Memory B cell (primary cell): Measurements from ENCODE around the gene ART3.
A peak's percentile ranks its signal among the peaks of the same experiment; 100 is the strongest.

Experiments
- ATAC-seq: fragments of 150-1000 bp; cut with Tn5 transposase; 2 replicates; pipeline ENCODE4 v1.10.0; 2021; ENCODE audit warnings: low read depth, mild to moderate bottlenecking, moderate library complexity
- DNase-seq, 2 donors: peaks; one replicate each; pipeline ENCODE4 v3.0.0; 2022; ENCODE audit warnings: low spot score in 2 of 2
- H3K27ac Mint-ChIP-seq: one replicate; pipeline ENCODE4 v1.8.0; 2022; ENCODE audit warnings: mild to moderate bottlenecking, moderate library complexity, mixed read lengths
- H3K27me3 Mint-ChIP-seq: one replicate; pipeline ENCODE4 v1.8.0; 2022; ENCODE audit warnings: mixed read lengths
- H3K36me3 Mint-ChIP-seq: one replicate; pipeline ENCODE4 v1.8.0; 2022; ENCODE audit warnings: mild to moderate bottlenecking, mixed read lengths
- H3K4me1 Mint-ChIP-seq: one replicate; pipeline ENCODE4 v1.8.0; 2022; ENCODE audit warnings: mixed read lengths
- H3K4me3 Mint-ChIP-seq: one replicate; pipeline ENCODE4 v1.8.0; 2022; ENCODE audit warnings: mild to moderate bottlenecking, moderate library complexity, mixed read lengths
- H3K9me3 Mint-ChIP-seq: one replicate; pipeline ENCODE4 v1.8.0; 2022; ENCODE audit warnings: mixed read lengths

Gene ART3

GRCh38 chr4:76147454-76148141, 73.1 kb downstream of the ART3 start:
- no peak for DNase-seq
- no peak for ATAC-seq
- H3K36me3 Mint-ChIP-seq: peaks cover 10% of the 10 kb centered on the region
- peak overlapping the region; percentile 97 for H3K4me3 Mint-ChIP-seq
- H3K27me3 Mint-ChIP-seq: no peaks in the 10 kb centered on the region
- peak overlapping the region; percentile 90 for H3K27ac Mint-ChIP-seq
- H3K9me3 Mint-ChIP-seq: no peaks in the 10 kb centered on the region
- peaks cover 13% of the 10 kb centered on the region for H3K4me1 Mint-ChIP-seq

GRCh38 chr4:76148142-76148865, 73.8 kb downstream of the ART3 start, which contains the start of gene NUP54:
Gene NUP54 (minus strand): TSS chr4:76148397. CDS start chr4:76148374, 23 bp downstream.
- ATAC-seq: peak; percentile 98
- Mint-ChIP-seq H3K27ac (peak within 1 kb of the TSS; percentile 90), H3K27me3 (no peaks in the 10 kb centered on the region), H3K4me1 (peaks cover 13% of the 10 kb centered on the region), H3K9me3 (no peaks in the 10 kb centered on the region), H3K36me3 (peaks cover 11% of the 10 kb centered on the region), H3K4me3 (peak within 1 kb of the TSS; percentile 97)
- DNase-seq: peak; percentile 95 to 96

- Mint-ChIP-seq H3K4me1 (peaks cover 7% of the 10 kb centered on the region), H3K36me3 (peaks cover 10% of the 10 kb centered on the region), H3K27ac (no peak overlapping the region), H3K4me3 (no peak overlapping the region), H3K27me3 (no peaks in the 10 kb centered on the region), H3K9me3 (peaks cover 3% of the 10 kb centered on the region)
- DNase-seq (no peak), ATAC-seq (no peak)
Measured at GRCh38 chr4:76153356-76153755, 78.8 kb downstream of the ART3 start.

GRCh38 chr4:76155979-76156378, 81.5 kb downstream of the ART3 start:
- Mint-ChIP-seq H3K9me3 (peaks cover 3% of the 10 kb centered on the region), H3K4me1 (no peaks in the 10 kb centered on the region), H3K27ac (no peak overlapping the region), H3K36me3 (peaks cover 12% of the 10 kb centered on the region), H3K4me3 (no peak overlapping the region), H3K27me3 (no peaks in the 10 kb centered on the region)
- DNase-seq (no peak), ATAC-seq (no peak)

- no peak overlapping the region for H3K27ac Mint-ChIP-seq
- peaks cover 8% of the 10 kb centered on the region for H3K36me3 Mint-ChIP-seq
- H3K4me1 Mint-ChIP-seq: no peaks in the 10 kb centered on the region
- H3K27me3 Mint-ChIP-seq: no peaks in the 10 kb centered on the region
- ATAC-seq: no peak
- no peak overlapping the region for H3K4me3 Mint-ChIP-seq
- H3K9me3 Mint-ChIP-seq: peaks cover 3% of the 10 kb centered on the region
- DNase-seq: no peak
Measured at GRCh38 chr4:76156635-76157034, 82.1 kb downstream of the ART3 start.

GRCh38 chr4:76160355-76160754, 85.8 kb downstream of the ART3 start:
- Mint-ChIP-seq H3K4me3 (no peak overlapping the region), H3K27me3 (no peaks in the 10 kb centered on the region), H3K4me1 (no peaks in the 10 kb centered on the region), H3K36me3 (peaks cover 15% of the 10 kb centered on the region), H3K27ac (no peak overlapping the region), H3K9me3 (no peaks in the 10 kb centered on the region)
- no peak for DNase-seq
- ATAC-seq: no peak
